VCaP (cell line): Measurements from ENCODE around the gene ZFHX3.

Source experiments
- H3K27ac ChIP-seq: fragments of 450-650 bp; 2 replicates; pipeline ENCODE4 v1.5.1; 2017
- CTCF ChIP-seq: fragments of 450-650 bp; conservative IDR thresholded peaks from 2 replicates; pipeline ENCODE4 v1.5.1; 2017; ENCODE audit warnings: mild to moderate bottlenecking, moderate library complexity

The ZFHX3 gene

GRCh38 chr16:72911971-72912370, 136.0 kb downstream of the ZFHX3 start:
- TF ChIP-seq CTCF: no peak
- no peak overlapping the region for H3K27ac ChIP-seq

- TF ChIP-seq CTCF: no peak
- no peak overlapping the region for H3K27ac ChIP-seq
Observed at GRCh38 chr16:72910875-72911274, 137.1 kb downstream of the ZFHX3 start.

GRCh38 chr16:72910381-72910780, 137.5 kb downstream of the ZFHX3 start:
- H3K27ac ChIP-seq: no peak overlapping the region
- no peak for TF ChIP-seq CTCF

GRCh38 chr16:72909196-72909595, 138.7 kb downstream of the ZFHX3 start:
- TF ChIP-seq CTCF: no peak
- H3K27ac ChIP-seq: no peak overlapping the region

- no peak overlapping the region for H3K27ac ChIP-seq
- no peak for TF ChIP-seq CTCF
Observed at GRCh38 chr16:72908362-72909167, 139.4 kb downstream of the ZFHX3 start.

- TF ChIP-seq CTCF: no peak
- peak overlapping the region; percentile 22; the same call in 1 of the 2 replicates for H3K27ac ChIP-seq
Observed at GRCh38 chr16:72905581-72905980, 142.3 kb downstream of the ZFHX3 start.

- no peak for TF ChIP-seq CTCF
- H3K27ac ChIP-seq: no peak overlapping the region
Observed at GRCh38 chr16:72903176-72903575, 144.8 kb downstream of the ZFHX3 start.
